HG03103 (cell line): ENCODE results near the gene MRPL54.

Experiments
- ATAC-seq: cut with Tn5 transposase; IDR thresholded peaks from one replicate; pipeline ENCODE4 v1.9.1; 2021; ENCODE audit warnings: low read depth; ENCODE audit not compliant: unreplicated experiment

MRPL54 gene

GRCh38 chr19:3767050-3767449 lies 4.6 kb downstream of the MRPL54 start:
- ATAC-seq, result no peak

DNA sequence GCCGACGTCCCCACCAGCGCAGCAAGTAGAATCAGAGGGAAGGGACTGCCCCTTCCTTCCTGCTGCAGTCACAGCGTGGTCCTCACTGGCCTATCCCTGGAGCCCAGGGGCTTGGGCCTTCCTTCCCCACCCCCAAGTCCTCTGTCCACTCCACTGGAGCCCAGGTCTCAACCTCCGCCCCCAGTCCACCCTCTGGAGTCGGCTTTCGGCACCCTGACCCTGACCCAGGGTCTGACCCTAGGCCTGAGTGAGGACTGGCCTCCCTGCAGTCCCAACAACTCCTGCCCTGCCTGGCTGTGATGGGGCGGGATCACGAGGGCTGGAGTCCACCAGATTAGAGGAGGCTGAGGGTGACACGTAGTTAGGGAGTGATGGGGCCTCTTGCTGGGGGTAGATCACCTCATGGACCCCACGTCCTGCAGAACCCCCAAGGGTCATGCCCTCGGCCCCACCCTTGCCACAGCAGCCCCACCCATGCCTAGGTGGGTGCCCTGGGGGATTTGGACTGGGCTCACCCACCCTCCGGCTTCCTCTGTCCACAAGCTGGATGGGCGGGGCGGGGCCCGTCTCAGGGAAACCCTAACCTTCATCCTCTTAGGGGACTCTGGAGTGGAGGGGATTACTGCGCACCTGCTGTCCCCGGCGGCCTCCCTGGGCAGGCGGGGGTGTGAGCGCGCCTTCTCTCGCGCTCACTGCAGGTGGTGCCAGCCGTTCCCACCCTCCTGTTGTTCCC lies 5.7 kb downstream of the MRPL54 start:
- no peak for ATAC-seq

DNA sequence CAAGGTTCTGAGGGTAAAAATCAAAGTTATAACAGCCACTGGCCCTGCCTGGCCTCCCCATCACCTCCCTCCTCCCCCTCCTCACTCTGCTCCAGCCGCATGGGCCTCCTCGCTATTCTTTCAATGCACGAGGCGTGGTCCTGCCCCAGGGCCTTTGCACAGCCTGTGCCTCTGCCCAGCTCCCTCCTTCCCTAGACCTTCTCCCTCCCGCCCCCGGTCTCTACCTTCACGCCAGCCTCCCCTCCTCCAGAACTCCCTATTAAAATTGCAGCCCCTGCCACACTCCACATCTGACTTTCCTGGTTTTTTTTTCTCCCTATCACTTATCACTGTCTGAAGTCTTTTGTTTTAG lies 6.2 kb downstream of the MRPL54 start:
- no peak for ATAC-seq

- ATAC-seq, result no peak
These were observed 7.0 kb downstream of the MRPL54 start for GRCh38 chr19:3769494-3769893.

GRCh38 chr19:3770136-3770999 lies 7.9 kb downstream of the MRPL54 start:
- no peak for ATAC-seq

DNA sequence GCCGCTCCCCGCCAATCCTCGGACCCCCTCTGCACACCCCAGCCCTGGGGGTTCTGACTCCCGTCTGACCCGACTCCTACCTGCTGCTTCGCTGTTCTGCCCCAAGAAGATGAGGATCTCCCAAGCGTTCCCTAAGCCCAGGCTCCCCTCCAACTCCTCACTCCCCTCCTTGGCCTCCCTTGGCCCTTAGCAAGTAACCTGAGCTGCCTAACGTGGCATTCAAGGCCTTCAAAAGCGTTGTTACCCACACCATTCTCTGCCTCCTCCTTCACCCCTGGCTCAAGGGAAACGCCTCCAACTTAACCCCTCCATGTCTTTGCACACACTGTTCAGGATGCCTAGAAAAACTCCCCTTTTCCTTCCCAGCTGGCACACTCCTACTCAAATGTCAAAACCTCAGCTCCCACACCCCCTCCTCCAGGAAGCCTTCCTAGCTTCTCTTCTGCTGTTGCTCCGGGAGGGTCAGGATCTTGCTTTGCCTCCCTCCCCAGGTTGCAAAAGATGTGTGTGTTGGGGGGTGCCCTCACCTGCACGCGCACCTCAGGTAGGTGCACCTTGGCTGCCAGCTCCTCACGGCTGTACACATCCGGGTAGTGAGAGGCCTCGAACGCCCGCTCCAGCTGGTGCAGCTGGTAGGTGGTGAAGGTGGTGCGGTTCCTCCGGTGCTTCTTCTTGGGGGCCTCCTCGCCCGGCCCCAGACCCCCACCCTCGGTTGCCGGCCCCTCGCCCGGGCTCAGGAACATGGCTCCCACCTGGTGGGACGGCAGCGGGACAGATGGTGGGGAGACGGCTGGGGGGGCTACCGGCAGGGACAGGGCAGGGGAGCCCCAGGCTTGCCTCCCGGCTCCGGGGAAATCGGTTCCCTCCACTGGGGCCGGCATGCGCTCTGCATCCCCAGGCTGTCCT lies 8.8 kb downstream of the MRPL54 start:
- no peak for ATAC-seq

GRCh38 chr19:3771906-3772455 lies 9.5 kb downstream of the MRPL54 start, which contains the start of gene RAX2:
Gene RAX2, minus strand, starts transcription at chr19:3772228. Its CDS starts 486 bp downstream, at chr19:3771742.
- no peak for ATAC-seq

DNA sequence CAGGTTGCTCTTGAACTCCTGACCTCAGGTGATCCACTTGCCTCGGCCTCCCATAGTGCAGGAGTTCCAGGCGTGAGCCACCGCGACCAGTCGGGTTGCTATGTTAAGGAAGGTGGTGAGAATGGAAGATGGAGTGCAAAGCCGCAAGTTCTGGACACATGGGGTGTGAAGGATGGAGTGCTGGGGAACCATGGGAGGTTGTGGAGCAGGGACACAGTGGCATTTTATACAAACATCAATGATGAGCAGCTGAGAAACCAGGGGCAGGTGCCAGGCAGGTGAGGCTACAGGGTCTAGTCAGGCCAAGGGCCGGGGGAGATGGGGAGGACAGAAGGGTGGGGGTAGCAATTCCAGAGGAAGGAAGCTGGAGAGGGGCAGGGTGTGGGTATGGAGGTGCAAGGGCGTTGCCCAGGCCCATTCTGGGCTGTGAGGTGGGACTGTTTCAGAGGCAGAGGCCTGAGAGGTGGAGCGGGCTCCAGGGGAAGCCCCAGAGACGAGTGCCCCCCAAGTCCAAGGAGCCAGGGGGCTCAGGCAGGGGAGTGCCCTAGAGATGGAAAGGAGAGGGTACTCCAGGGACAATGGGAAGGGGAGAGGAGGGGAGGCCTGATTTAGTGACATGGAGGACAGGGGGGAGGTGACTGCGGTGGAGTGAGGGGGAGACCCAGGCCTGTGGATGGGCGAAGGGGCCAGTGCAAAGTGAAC lies 11.5 kb downstream of the MRPL54 start:
- no peak for ATAC-seq

DNA sequence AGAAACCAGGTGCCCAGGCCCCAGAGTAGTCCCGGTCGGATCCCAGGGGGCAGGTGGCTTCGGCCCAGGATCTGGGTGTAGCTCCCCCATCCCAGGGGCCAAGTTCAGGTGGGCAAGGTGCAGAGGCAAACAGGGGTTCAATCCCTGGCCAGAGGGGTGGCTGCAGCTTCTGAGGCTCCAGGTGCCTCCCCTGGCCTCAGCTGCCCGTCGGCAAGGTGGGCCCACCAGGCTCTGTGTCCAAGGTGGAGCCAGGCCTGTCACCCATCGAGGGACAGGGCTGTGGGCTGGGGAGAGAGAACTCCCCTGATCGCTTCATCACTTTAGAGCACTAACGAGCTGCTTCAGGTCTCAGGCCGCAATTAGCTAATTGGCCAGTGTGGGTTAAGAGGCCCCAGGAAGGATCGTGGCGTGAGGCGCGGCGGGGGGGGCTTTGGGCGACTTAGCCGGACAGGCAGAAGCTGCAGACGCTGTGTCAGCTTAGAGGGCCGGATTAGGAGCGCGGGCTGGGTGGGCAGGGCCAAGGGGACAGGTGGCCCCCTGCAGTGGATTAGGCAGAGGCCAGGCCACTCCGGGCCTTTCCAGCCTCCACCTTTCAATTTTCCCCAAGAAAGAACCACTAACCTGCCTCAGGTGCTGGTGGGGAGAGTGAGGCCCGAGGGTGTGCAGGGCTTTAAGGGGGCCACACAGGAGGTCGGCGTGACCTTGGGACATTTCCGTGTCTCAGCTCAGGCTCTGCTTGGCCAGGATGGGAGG lies 12.3 kb downstream of the MRPL54 start:
- ATAC-seq, result no peak

DNA sequence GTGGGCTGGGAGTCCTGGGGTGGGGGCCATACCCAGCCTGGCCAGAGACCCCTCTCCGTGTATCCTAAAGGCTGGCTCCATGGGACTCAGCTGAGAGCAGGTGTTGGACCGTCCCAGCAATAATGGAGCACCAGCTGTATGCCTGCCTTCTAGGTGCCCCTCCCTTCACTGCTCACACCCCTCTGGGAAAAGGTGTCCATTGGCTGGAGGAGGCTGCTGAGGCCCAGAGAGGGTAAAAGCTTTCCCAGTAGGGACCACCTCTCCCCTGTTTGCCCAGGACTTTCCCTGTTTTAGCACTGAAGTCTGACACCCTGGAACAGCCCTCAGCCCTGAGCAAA lies 12.9 kb downstream of the MRPL54 start:
- ATAC-seq, result no peak

DNA sequence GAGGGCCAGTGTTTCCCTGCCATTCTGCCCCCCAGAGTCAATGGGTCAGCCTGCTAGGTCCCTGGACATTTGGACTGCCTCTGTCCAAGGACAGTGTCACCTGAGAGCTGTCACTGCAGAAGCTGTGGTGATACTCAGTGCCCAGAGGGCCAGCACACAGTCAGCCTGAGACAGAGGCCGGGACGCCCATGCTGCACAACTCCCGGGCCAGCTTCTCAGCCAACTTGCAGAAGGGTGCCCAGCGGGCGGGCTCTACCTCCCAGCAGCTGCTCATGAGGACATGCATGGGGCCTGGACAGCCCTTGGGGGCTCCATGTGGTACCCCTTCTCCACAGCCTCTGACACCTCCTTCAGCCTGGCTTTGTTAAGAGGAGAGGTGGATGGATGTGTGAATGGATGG lies 13.3 kb downstream of the MRPL54 start:
- ATAC-seq, result no peak

DNA sequence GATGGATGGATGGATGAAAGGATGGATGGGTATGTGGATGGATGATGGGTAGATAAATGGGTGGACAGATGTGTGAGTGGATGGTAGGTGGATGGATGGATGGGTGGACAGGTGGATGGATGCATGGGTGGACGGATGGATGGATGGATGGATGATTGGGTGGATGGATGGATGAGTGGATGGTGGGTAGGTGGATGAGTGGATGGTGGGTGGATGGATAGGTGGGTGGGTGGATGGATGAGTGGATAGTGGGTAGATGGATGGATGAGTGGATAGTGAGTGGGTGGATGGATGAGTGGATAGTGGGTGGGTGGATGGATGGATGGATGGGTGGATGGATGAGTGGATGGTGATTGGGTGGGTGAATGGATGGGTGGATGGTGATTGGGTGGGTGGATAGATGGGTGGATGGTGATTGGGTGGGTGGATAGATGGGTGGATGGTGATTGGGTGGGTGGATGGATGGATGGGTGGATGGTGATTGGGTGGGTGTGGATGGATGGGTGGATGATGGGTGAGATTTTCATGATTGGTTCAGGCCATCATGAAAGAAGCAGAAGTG lies 14.1 kb downstream of the MRPL54 start:
- ATAC-seq, result no peak

DNA sequence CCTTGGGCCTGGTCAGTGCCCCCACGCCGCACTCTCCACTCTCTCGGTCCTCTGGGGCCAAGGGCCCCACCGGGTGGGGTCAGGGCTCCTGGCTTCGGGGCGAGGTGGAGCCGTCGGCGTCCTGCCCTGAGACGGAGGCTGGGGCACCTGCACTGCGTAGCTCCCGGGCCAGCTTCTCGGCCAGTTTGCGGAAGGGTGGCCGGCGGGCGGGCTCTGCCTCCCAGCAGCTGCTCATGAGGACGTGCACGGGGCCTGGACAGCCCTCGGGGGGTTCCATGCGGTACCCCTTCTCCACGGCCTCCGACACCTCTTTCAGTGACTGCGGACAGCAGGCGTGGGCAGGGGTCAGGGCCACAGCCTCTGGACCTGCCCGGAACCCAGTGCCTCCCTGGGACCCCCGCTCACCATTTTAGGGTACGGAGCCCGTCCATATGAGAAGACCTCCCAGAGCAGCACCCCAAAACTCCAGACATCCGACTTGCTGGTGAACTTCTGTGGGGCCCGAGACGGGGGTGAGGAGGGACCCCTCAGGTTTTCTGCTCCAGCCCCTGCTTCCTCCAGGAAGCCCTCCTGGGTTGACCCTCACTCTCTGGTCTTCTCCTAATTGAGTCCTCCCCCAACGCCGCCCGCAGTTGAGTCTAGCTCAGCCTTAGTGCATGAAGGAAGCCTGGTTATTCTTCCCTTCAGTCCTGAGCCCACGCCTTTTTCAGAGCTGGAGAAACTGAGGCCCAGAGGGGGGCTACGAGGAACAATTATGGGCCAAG lies 15.8 kb downstream of the MRPL54 start:
- no peak for ATAC-seq

DNA sequence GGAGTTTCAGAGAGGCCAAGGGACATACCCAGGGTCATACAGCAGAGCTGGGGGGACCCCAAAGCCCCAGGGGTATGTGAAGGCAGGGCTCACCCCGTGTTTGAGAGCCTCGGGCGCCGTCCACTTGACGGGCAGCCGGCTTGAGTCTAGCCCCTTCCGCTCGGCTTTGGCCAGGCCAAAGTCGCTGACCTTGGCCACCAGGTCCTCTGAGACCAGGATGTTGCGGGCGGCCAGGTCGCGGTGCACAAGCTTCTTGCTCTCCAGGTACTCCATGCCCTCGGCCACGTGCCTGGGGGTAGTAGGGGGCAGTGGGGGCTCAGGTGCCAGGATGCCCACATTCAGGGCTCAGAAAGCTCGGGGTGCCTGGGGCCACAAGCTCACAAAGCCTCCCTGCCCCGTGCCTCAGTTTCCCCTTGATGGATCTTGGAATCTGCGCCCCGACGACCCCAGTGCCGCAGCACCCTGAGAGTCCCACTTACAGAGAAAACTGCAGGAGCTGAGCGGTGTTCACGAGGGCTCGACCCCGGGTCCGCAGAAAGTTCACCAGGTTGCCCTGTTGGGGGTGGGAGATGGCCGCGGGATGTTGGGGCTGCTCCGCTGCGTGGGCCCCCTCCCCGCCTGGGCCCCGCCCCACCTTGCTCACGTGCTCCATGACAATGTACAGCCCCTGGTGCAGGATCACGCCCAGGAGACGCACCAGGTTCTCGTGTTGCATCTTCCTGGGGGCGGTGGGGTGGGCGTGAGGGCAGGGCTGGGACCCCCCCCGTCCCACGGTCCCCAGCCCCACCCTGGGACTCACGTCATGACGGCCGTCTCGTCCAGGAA lies 16.6 kb downstream of the MRPL54 start:
- ATAC-seq, result no peak

- ATAC-seq, result no peak
These were observed 18.4 kb downstream of the MRPL54 start for GRCh38 chr19:3780786-3781304.

- no peak for ATAC-seq
These were observed 19.1 kb downstream of the MRPL54 start for GRCh38 chr19:3781603-3782002.

DNA sequence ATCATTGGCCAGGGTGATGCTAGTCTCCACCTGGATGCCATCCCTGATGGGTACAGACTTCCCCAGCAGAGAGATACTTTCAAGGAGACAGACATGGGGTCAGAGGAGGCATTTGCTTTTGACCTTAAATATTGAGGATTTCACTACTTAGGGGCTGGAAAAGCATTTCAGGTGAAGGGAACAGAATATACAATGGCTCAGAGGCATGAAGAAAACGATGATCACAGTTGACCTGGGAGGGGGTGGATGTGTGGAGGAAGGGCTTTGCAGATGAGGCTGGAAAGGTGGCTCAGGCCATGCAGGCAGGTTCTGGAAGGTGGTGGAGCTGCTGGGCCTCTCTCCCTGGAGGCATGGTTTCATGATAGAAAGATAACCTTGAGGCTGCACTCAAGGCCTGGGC lies 19.8 kb downstream of the MRPL54 start:
- ATAC-seq, result no peak
